ENCODE measurements around the gene PIP5KL1.

DNA sequence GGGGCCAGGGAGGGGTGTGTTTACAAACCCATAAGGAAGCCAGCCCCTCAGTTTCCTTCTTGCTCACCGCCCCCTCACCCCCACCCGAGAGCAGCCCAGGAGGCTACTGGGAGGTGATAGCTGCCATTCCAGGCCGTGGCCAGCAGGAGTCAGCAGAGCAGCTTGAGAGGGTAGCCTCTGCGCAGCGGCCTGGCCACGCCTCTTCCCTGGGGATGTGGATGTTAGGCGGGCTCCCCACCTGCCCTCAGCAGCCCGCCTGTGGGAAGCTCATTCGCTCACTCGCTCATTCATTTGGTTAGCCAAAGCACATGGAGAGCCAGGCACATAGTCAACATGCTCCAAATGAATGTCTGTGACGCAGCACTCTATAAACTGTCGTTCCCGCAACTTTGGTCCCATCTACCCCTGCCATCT lies 13.2 kb upstream of the PIP5KL1 start:
- TF ChIP-seq, protein P1, sequence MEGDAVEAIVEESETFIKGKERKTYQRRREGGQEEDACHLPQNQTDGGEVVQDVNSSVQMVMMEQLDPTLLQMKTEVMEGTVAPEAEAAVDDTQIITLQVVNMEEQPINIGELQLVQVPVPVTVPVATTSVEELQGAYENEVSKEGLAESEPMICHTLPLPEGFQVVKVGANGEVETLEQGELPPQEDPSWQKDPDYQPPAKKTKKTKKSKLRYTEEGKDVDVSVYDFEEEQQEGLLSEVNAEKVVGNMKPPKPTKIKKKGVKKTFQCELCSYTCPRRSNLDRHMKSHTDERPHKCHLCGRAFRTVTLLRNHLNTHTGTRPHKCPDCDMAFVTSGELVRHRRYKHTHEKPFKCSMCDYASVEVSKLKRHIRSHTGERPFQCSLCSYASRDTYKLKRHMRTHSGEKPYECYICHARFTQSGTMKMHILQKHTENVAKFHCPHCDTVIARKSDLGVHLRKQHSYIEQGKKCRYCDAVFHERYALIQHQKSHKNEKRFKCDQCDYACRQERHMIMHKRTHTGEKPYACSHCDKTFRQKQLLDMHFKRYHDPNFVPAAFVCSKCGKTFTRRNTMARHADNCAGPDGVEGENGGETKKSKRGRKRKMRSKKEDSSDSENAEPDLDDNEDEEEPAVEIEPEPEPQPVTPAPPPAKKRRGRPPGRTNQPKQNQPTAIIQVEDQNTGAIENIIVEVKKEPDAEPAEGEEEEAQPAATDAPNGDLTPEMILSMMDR (conservative IDR thresholded peaks at IDR 0.05; ENCODE audit: low read depth, low read length) = peak; percentile 84
- no peak for TF ChIP-seq EZH2 (IDR thresholded peaks at IDR 0.05; ENCODE audit: low read length, unreplicated experiment)
